Muscle layer of colon (tissue), 2 donors: ENCODE results near the gene SHCBP1.

Experiments used
- H3K27ac ChIP-seq: one replicate; pipeline ENCODE4 v1.7.0; 2013; ENCODE audit warnings: low read depth, mild to moderate bottlenecking, low read length, moderate library complexity
- H3K27me3 ChIP-seq, 2 donors: one replicate each; pipeline ENCODE4 v1.7.0; 2013; ENCODE audit warnings: low read length in 2 of 2, mild to moderate bottlenecking in 2 of 2; ENCODE audit not compliant: insufficient read depth in 2 of 2, control insufficient read depth in 1 of 2
- H3K36me3 ChIP-seq: one replicate; pipeline ENCODE4 v1.7.0; 2013; ENCODE audit warnings: mild to moderate bottlenecking, low read length; ENCODE audit not compliant: insufficient read depth
- H3K4me1 ChIP-seq: one replicate; pipeline ENCODE4 v1.7.0; 2013; ENCODE audit warnings: mild to moderate bottlenecking, low read length; ENCODE audit not compliant: insufficient read depth
- H3K4me3 ChIP-seq, 2 donors: one replicate each; pipeline ENCODE4 v1.7.0; 2013; ENCODE audit warnings: low read length in 2 of 2, low read depth in 1 of 2, mild to moderate bottlenecking in 1 of 2, moderate library complexity in 1 of 2
- H3K9ac ChIP-seq: one replicate; pipeline ENCODE4 v1.7.0; 2013; ENCODE audit warnings: low read length
- H3K9me3 ChIP-seq: one replicate; pipeline ENCODE4 v1.7.0; 2013; ENCODE audit warnings: mild to moderate bottlenecking, low read length
- donor health status: abdominal sarcoma.
- donor health status: Adenocarcinoma of cecum.

Gene SHCBP1

GRCh38 chr16:46612121-46612520, 9.1 kb downstream of the SHCBP1 start:
- no peak overlapping the region for H3K9ac ChIP-seq
- no peak overlapping the region for H3K27ac ChIP-seq
- no peaks in the 10 kb centered on the region for H3K4me1 ChIP-seq
- H3K27me3 ChIP-seq = no peaks in the 10 kb centered on the region
- H3K36me3 ChIP-seq = no peaks in the 10 kb centered on the region
- no peaks in the 10 kb centered on the region for H3K9me3 ChIP-seq
- H3K4me3 ChIP-seq = no peak overlapping the region

GRCh38 chr16:46607529-46607928, 13.7 kb downstream of the SHCBP1 start:
- Histone ChIP-seq H3K9ac (no peak overlapping the region), H3K9me3 (no peaks in the 10 kb centered on the region), H3K36me3 (no peaks in the 10 kb centered on the region), H3K4me1 (no peaks in the 10 kb centered on the region), H3K27me3 (no peaks in the 10 kb centered on the region), H3K27ac (no peak overlapping the region), H3K4me3 (no peak overlapping the region)

- Histone ChIP-seq H3K27ac (no peak overlapping the region), H3K4me1 (no peaks in the 10 kb centered on the region), H3K9me3 (no peaks in the 10 kb centered on the region), H3K4me3 (no peak overlapping the region), H3K36me3 (no peaks in the 10 kb centered on the region), H3K9ac (no peak overlapping the region), H3K27me3 (no peaks in the 10 kb centered on the region)
Observed at GRCh38 chr16:46606231-46606630, 14.9 kb downstream of the SHCBP1 start.

GRCh38 chr16:46591257-46591656, 29.9 kb downstream of the SHCBP1 start:
- no peak overlapping the region for H3K4me3 ChIP-seq

GRCh38 chr16:46586011-46586577, 35.1 kb downstream of the SHCBP1 start:
- Histone ChIP-seq H3K4me1 (no peaks in the 10 kb centered on the region), H3K9me3 (peaks cover 11% of the 10 kb centered on the region), H3K36me3 (no peaks in the 10 kb centered on the region), H3K4me3 (no peak overlapping the region), H3K27me3 (no peaks in the 10 kb centered on the region), H3K9ac (no peak overlapping the region), H3K27ac (no peak overlapping the region)

More at GRCh38 chr16:46591257-46591656, 29.9 kb downstream of the SHCBP1 start:
- no peaks in the 10 kb centered on the region for H3K27me3 ChIP-seq
- no peaks in the 10 kb centered on the region for H3K4me1 ChIP-seq
- no peak overlapping the region for H3K9ac ChIP-seq
- H3K36me3 ChIP-seq = no peaks in the 10 kb centered on the region
- peaks cover 2% of the 10 kb centered on the region for H3K9me3 ChIP-seq
- no peak overlapping the region for H3K27ac ChIP-seq

- Histone ChIP-seq H3K27ac (no peak overlapping the region), H3K4me3 (no peak overlapping the region), H3K9ac (no peak overlapping the region), H3K4me1 (no peaks in the 10 kb centered on the region), H3K9me3 (peaks cover 11% of the 10 kb centered on the region), H3K36me3 (no peaks in the 10 kb centered on the region), H3K27me3 (no peaks in the 10 kb centered on the region)
Observed at GRCh38 chr16:46583036-46583435, 38.1 kb downstream of the SHCBP1 start.

- Histone ChIP-seq H3K27ac (no peak overlapping the region), H3K9me3 (peaks cover 11% of the 10 kb centered on the region), H3K4me3 (no peak overlapping the region), H3K9ac (no peak overlapping the region), H3K36me3 (no peaks in the 10 kb centered on the region), H3K27me3 (no peaks in the 10 kb centered on the region), H3K4me1 (no peaks in the 10 kb centered on the region)
Observed at GRCh38 chr16:46582313-46582712, 38.9 kb downstream of the SHCBP1 start.

- H3K9me3 ChIP-seq = no peaks in the 10 kb centered on the region
- H3K9ac ChIP-seq = no peak overlapping the region
- H3K27me3 ChIP-seq = no peaks in the 10 kb centered on the region
- no peaks in the 10 kb centered on the region for H3K36me3 ChIP-seq
- H3K4me1 ChIP-seq = no peaks in the 10 kb centered on the region
- H3K4me3 ChIP-seq = no peak overlapping the region
- H3K27ac ChIP-seq = no peak overlapping the region
Observed at GRCh38 chr16:46577988-46578579, 43.1 kb downstream of the SHCBP1 start.

- Histone ChIP-seq H3K27ac (no peak overlapping the region), H3K4me1 (no peaks in the 10 kb centered on the region), H3K4me3 (no peak overlapping the region), H3K36me3 (no peaks in the 10 kb centered on the region), H3K27me3 (no peaks in the 10 kb centered on the region), H3K9ac (no peak overlapping the region), H3K9me3 (no peaks in the 10 kb centered on the region)
Observed at GRCh38 chr16:46573834-46574159, 47.4 kb downstream of the SHCBP1 start.

- no peaks in the 10 kb centered on the region for H3K9me3 ChIP-seq
- H3K4me3 ChIP-seq = no peak overlapping the region
- no peaks in the 10 kb centered on the region for H3K36me3 ChIP-seq
Observed at GRCh38 chr16:46573008-46573833, 48.0 kb downstream of the SHCBP1 start.

GRCh38 chr16:46569231-46569735, 51.9 kb downstream of the SHCBP1 start:
- no peak overlapping the region for H3K4me3 ChIP-seq

More at GRCh38 chr16:46573008-46573833, 48.0 kb downstream of the SHCBP1 start:
- Histone ChIP-seq H3K27ac (no peak overlapping the region), H3K4me1 (no peaks in the 10 kb centered on the region), H3K9ac (no peak overlapping the region), H3K27me3 (no peaks in the 10 kb centered on the region)

More at GRCh38 chr16:46569231-46569735, 51.9 kb downstream of the SHCBP1 start:
- H3K27ac ChIP-seq = no peak overlapping the region
- no peaks in the 10 kb centered on the region for H3K27me3 ChIP-seq
- H3K9me3 ChIP-seq = no peaks in the 10 kb centered on the region
- no peaks in the 10 kb centered on the region for H3K36me3 ChIP-seq
- H3K9ac ChIP-seq = no peak overlapping the region
- H3K4me1 ChIP-seq = no peaks in the 10 kb centered on the region
